Stimulated activated CD8-positive, alpha-beta memory T cell treated with anti-CD3 and anti-CD28 coated beads, Interleukin-12 subunit alpha, Interleukin-12 subunit beta, amount 100 ng/mL, for 1 hour (primary cell): Measurements from ENCODE around the gene RIMKLB.
"Not testable (repeated sequence)": the region's sequence is repeated elsewhere in the genome, so short reads cannot be mapped to it uniquely, and the experiment has no call there.

ENCODE experiments used
- DNase-seq: peaks from one replicate; pipeline ENCODE4 v3.0.0-alpha.2; 2020; ENCODE audit warnings: low read depth

The RIMKLB gene

GRCh38 chr12:8779281-8779680, 81.5 kb downstream of the RIMKLB start:
- DNase-seq: no peak

DNA sequence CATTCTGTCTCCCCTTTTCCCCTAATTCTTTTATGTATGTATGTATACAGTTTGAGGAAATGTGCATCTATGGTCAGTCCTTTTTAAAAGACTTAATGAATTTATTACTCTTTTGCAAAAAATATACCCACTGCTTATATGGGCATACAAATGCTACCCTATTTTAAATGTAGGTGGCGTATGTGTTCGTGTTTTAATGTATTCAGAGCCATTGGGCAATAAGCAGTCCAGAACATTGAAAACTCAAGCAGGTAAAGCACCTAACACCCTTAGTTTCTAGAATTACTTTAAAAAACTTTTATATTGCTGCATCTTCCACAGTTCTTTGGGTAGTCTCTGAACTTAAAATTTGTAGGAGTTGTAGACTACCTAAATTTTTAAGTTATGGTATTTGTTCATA, 82.1 kb downstream of the RIMKLB start:
- DNase-seq: no peak

GRCh38 chr12:8780389-8780788, 82.6 kb downstream of the RIMKLB start:
- no peak for DNase-seq

- DNase-seq: no peak
Observed at GRCh38 chr12:8781381-8782127, 83.8 kb downstream of the RIMKLB start.

GRCh38 chr12:8784290-8784888, 86.6 kb downstream of the RIMKLB start:
- DNase-seq: no peak

DNA sequence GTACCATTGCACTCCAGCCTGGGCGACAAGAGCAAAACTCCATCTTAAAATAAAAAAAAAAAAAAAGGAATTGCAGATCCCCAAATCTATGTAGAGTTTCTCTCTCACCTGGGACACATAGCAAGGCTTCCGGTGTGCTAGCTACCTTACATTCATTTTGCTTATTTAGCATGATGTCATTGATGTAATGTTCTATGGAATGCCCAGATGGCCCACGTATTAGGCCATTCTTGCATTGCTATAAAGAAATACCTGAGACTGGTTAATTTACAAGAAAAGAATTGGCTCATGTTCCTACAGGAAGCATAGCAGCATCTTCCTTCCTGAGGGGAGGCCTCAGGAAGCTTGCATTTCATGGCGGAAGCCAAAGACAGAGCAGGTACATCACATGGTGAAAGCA, 87.7 kb downstream of the RIMKLB start:
- DNase-seq: no peak

DNA sequence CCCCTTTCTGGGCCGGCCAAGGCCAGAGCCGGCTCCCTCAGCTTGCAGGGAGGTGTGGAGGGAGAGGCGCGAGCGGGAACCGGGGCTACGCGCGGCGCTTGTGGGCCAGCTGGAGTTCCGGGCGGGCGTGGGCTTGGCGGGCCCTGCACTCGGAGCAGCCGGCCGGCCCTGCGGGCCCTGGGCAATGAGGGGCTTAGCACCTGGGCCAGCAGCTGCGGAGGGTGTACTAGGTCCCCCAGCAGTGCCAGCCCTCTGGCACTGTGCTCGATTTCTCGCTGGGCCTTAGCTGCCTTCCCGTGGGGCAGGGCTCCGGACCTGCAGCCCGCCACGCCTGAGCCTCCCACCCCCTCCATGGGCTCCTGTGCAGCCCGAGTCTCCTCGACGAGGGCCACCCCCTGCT, 89.4 kb downstream of the RIMKLB start:
- not testable (repeated sequence) for DNase-seq

DNA sequence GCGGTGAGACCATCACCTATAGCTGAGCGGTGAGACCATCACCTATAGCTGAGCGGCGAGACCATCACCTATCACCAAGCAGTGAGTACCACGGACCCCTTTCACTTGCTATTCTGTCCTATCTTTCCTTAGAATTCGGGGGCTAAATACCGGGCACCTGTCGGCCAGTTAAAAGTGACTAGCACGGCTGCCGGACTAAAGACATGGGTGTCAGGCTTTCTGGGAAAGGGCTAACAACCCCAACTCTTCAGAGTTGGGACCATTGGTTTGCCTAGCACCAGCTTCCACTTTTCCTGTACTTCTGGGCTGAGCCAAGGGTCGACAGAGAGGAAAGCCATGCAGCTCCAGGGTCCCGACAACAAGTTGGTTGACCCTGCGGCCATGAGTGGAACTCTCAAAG, 90.9 kb downstream of the RIMKLB start:
- DNase-seq: not testable (repeated sequence)

GRCh38 chr12:8789341-8790013, 91.7 kb downstream of the RIMKLB start:
- not testable (repeated sequence) for DNase-seq

DNA sequence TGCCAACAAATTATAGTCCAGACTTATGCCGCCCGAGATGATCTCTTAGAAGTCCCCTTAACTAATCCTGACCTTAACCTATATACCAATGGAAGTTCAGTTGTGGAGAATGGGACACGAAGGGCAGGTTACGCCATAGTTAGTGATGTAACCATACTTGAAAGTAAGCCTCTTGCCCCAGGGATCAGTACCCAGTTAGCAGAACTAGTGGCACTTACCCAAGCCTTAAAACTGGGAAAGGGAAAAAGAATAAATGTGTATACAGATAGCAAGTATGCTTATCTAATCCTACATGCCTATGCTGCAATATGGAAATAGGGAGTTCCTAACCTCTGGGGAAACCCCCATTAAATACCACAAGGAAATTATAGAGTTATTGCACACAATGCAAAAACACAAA, 95.4 kb downstream of the RIMKLB start:
- not testable (repeated sequence) for DNase-seq

DNA sequence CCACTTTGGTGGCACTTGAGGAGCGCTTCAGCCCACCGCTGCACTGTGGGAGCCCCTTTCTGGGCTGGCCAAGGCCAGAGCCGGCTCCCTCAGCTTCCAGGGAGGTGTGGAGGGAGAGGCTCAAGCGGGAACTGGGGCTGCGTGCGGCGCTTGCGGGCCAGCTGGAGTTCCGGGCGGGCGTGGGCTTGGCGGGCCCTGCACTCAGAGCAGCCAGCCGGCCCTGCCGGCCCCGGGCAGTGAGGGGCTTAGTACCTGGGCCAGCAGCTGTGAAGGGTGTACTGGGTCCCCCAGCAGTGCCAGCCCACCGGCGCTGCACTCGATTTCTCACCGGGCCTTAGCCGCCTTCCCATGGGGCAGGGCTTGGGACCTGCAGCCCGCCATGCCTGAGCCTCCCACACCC, 96.8 kb downstream of the RIMKLB start:
- not testable (repeated sequence) for DNase-seq

- no peak for DNase-seq
Observed at GRCh38 chr12:8796831-8797626, 99.2 kb downstream of the RIMKLB start.

DNA sequence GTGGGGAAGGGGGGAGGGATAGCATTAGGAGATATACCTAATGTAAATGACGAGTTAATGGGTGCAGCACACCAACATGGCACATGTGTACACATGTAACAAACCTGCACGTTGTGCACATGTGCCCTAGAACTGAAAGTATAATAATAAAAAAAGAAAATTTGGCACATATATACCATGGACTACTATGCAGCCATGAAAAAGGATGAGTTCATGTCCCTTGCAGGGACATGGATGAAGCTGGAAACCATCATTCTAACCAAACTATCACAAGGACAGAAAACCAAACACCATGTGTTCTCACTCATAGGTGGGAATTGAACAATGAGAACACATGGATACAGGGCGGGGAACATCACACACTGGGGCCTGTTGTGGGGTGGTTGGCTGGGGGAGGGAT, 103.4 kb downstream of the RIMKLB start:
- DNase-seq: not testable (repeated sequence)

GRCh38 chr12:8804833-8805232, 107.0 kb downstream of the RIMKLB start:
- not testable (repeated sequence) for DNase-seq

- not testable (repeated sequence) for DNase-seq
Observed at GRCh38 chr12:8805487-8805886, 107.7 kb downstream of the RIMKLB start.

GRCh38 chr12:8807084-8807483, 109.3 kb downstream of the RIMKLB start:
- not testable (repeated sequence) for DNase-seq

DNA sequence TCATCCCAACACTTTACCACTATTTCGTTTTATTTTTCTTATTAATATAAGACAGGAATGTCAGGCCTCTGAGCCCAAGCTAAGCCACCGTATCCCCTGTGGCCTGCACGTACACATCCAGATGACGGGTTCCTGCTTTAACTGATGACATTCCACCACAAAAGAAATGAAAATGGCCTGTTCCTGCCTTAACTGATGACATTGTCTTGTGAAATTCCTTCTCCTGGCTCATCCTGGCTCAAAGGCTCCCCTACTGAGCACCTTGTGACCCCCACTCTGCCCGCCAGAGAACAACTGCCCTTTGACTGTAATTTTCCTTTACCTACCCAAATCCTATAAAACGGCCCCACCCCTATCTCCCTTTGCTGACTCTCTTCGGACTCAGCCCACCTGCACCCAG, 112.3 kb downstream of the RIMKLB start:
- not testable (repeated sequence) for DNase-seq

DNA sequence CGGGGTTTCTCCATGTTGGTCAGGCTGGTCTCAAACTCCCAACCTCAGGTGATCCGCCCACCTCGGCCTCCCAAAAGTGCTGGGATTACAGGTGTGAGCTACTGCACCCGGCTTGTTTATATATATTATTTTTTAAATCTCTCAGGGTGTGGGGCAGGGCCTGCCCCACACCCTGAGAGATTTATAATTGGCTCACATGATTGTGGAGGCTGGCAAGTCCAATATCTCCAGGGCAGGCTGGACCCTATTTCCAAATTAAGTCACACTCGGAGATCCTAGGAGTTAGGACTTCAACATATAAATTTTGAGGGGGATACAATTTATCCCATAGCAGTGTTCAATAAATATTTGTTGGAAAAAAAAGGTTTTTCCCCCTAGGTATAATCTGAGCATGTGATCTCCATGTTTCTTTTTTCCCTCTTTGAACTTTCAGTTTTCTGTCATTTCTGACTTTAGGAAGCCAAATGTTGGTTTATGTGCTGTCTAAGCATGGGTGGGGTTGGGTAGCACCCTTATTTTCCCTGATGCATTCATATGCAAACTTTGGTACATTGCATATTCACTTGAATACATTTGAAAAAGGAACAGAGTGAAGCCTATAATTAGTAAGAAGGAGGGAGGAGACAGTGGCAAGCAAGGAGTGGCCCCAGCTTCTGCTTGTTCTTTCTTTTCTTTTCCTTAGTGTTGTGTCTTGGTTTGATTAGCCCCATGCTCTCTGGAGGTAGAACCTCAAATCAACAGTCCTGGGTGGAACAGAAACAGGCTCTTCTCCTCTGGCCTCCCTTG, 116.0 kb downstream of the RIMKLB start:
- no peak for DNase-seq

GRCh38 chr12:8816448-8817050, 118.8 kb downstream of the RIMKLB start:
- no peak for DNase-seq

- no peak for DNase-seq
Observed at GRCh38 chr12:8817856-8818255, 120.1 kb downstream of the RIMKLB start.

GRCh38 chr12:8818526-8818925, 120.7 kb downstream of the RIMKLB start:
- DNase-seq: no peak
